ENCODE results near the gene RBMXL3.
A peak's percentile ranks its signal among the peaks of the same experiment; 100 is the strongest.

Gene RBMXL3

DNA sequence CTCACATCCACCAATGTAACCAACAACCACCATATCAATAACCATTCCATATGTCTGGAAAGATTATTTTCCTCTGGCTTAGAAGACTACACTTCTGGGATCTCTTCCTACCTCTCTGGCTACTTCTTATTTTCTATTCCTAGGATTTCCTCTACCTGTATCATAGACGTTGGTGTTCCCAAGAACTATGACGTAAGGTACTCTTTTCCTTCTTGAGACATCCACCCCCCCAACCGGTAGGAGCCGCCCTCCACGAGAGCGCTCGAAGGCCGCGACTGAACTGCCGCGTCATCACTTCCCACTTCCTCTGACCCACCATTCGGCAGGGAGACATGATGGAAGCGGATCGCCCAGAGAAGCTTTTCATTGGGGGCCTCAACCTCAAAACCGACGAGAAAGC, at the start of gene RBMXL3:
RBMXL3 (plus strand) TSS at position 301 of the 400 bp plus-strand sequence; CDS start at position 333, 32 bp downstream.
- no peak within 1 kb of the TSS for H3K4me3 ChIP-seq (replicated peaks in 1 of 2; ENCODE audit: low read depth in 2 of 2, low read length in 2 of 2)
- TF ChIP-seq, protein P1, sequence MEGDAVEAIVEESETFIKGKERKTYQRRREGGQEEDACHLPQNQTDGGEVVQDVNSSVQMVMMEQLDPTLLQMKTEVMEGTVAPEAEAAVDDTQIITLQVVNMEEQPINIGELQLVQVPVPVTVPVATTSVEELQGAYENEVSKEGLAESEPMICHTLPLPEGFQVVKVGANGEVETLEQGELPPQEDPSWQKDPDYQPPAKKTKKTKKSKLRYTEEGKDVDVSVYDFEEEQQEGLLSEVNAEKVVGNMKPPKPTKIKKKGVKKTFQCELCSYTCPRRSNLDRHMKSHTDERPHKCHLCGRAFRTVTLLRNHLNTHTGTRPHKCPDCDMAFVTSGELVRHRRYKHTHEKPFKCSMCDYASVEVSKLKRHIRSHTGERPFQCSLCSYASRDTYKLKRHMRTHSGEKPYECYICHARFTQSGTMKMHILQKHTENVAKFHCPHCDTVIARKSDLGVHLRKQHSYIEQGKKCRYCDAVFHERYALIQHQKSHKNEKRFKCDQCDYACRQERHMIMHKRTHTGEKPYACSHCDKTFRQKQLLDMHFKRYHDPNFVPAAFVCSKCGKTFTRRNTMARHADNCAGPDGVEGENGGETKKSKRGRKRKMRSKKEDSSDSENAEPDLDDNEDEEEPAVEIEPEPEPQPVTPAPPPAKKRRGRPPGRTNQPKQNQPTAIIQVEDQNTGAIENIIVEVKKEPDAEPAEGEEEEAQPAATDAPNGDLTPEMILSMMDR (IDR thresholded peaks at IDR 0.05; ENCODE audit: low read depth, low read length): no peak
- no peak for DNase-seq (ENCODE audit: low read depth in 2 of 2)

DNA sequence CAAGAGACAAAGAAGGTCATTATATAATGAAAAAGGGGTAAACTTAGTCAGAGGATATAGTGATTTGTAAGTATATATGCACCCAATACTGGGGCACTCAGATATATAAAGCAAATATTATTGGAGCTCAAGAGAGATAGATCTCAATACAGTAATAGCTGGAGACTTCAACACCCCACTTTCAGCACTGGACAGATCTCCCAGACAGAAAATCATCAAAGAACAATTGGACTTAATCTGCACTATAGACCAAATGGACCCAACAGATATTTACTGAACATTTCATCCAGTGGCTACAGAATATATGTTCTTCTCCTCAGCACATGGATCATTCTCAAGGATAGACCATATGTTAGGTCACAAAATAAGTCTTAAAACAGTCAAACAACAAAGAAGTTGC, 47.2 kb upstream of the RBMXL3 start:
- TF ChIP-seq, protein P1 (IDR thresholded peaks at IDR 0.05; ENCODE audit: low read depth, low read length): no peak
- H3K4me3 ChIP-seq (replicated peaks in 1 of 2; ENCODE audit: low read depth in 2 of 2, low read length in 2 of 2): no peak overlapping the region
- DNase-seq (ENCODE audit: low read depth in 2 of 2): no peak

DNA sequence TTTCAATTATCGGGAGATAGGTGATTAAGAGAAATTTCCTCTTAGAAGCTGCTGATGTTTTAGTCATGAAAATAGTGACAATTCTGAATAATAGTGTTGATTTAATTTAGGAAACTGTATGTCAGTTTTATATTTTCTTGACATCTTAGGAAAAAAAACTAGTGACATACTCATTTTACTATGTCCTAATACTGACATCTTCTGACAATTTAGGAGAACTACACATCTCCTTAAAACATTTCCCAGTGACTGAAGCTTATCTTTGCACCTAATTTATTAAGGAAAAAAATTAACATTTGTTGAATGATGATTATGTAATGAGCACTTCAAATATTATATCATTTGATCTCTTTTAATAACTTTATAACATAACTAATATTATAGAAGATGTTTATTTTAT, 42.0 kb upstream of the RBMXL3 start:
- TF ChIP-seq, protein P1 (IDR thresholded peaks at IDR 0.05; ENCODE audit: low read depth, low read length): peak; percentile 43
- no peak overlapping the region for H3K4me3 ChIP-seq (replicated peaks in 1 of 2; ENCODE audit: low read depth in 2 of 2, low read length in 2 of 2)
- peak; percentile 38 to 43 for DNase-seq (ENCODE audit: low read depth in 2 of 2)

DNA sequence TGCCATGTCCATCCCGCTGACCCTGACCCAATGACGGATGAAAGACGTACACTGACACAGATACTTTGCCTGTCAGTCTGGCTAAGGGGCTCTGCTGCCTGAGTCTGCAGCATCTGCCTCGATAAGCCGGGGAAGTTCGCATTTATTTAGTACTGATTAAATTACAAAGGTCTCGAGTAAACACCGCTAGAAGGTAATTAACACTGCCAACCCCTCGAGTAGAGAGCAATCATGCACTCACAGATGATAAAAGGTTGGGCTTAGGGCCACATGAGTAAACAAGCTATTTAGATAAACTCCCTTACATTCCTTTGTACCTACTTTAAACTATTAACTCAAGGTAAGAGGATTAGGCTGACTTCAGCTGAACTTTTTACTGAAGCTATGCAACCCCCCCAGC, 16.0 kb upstream of the RBMXL3 start:
- TF ChIP-seq, protein P1 (IDR thresholded peaks at IDR 0.05; ENCODE audit: low read depth, low read length): no peak
- H3K4me3 ChIP-seq (replicated peaks in 1 of 2; ENCODE audit: low read depth in 2 of 2, low read length in 2 of 2): no peak overlapping the region
- DNase-seq (ENCODE audit: low read depth in 2 of 2): no peak

DNA sequence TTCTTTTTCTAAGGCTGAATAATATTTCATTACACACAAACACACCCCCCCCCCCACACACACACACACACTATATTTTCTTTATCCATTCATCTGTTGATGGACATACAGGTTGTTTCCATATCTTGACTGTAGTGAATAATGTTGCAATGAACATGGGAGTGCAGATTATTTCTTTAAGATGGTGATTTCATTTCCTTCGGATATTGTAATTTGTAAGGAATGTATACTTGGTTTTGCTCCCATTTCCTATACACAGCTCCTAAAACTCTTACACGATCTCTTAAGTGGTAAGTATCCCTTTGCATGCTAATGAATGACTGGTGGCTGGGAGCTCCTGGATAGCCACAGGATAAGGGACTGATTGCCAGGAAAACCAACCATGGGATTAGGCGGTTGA, 14.7 kb upstream of the RBMXL3 start:
- TF ChIP-seq, protein P1 (IDR thresholded peaks at IDR 0.05; ENCODE audit: low read depth, low read length): no peak
- H3K4me3 ChIP-seq (replicated peaks in 1 of 2; ENCODE audit: low read depth in 2 of 2, low read length in 2 of 2): no peak overlapping the region
- peak in 1 of 2 donors; percentile 3 for DNase-seq (ENCODE audit: low read depth in 2 of 2)

DNA sequence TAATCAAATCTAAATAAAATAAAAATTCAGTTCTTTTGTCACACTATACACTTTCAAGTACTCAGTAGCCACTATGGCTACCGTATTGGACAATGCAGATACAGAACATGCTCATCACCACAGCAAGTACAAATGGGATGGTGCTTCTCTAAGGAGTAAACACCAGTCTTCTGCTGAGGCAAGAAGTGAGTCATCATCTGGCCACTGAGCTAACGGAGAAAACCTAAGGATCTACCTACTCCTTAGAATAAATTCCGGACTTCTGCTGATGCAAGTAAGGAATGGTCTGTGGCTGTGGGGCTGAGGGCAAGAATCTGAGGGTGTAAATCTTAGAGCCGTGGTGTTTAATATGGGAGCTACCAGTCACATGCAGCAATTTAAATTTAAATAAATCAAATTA, 11.3 kb upstream of the RBMXL3 start:
- peak in 1 of 2 donors; percentile 5 for DNase-seq (ENCODE audit: low read depth in 2 of 2)
- TF ChIP-seq, protein P1 (IDR thresholded peaks at IDR 0.05; ENCODE audit: low read depth, low read length): no peak

DNA sequence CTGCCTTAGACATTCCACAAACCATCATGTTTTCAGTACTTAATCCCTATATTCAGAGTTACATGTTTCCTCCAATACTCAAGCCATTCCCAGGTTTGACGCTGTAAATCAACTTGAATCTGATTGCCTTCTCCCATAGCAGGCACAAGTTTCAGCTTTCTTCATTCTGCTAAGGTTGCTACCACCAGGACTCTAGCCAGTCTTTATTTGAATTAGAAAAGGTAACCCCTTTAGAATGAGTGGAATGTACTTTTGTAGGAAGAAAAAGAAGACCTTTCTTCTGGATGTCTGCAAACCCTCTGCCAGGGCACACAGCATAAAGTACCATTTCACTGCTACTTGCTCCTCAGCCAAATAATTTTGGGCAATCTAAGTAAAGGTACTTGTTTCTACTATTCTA, 10.7 kb upstream of the RBMXL3 start:
- H3K4me3 ChIP-seq (replicated peaks in 1 of 2; ENCODE audit: low read depth in 2 of 2, low read length in 2 of 2): no peak overlapping the region
- TF ChIP-seq, protein P1 (IDR thresholded peaks at IDR 0.05; ENCODE audit: low read depth, low read length): no peak
- no peak for DNase-seq (ENCODE audit: low read depth in 2 of 2)

More for the DNA sequence above, 11.3 kb upstream of the RBMXL3 start:
- H3K4me3 ChIP-seq (replicated peaks in 1 of 2; ENCODE audit: low read depth in 2 of 2, low read length in 2 of 2): no peak overlapping the region

All from cardiac fibroblast (primary cell).